ENCODE data around the gene GNS. TPM values are rescaled to one million over a fixed set of nuclear protein-coding genes. Genes with fewer than 3 reads are reported as not detected.
A peak's percentile ranks its signal among the peaks of the same experiment; 100 is the strongest.

Gene GNS
- total and polyA plus RNA-seq, 9 donors, result 63.9 to 278 (median 101) TPM

DNA sequence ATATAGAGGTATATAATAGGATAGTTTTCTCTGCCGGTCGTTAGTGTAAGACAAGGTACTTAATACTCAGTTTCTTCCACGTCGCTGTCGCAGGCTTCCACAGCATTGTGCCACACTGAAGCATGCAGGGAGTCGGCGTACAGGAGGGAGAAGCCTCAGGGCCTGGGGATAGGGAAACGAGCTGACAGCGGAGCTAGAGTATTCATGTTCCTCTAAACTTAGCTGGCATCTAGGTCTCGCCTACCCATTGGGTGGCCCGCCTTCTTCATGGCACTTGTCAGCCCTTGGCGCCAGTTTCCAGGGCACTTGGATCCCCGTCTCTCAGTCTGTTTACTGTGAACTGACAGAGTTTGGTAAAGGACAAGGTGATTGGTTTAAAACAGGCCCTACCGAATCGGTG, 73.6 kb downstream of the GNS start:
- Histone ChIP-seq H3K4me3 (no peak overlapping the region), H3K27ac (no peak overlapping the region), H3K27me3 (no peaks in the 10 kb centered on the region), H3K4me1 (ENCODE audit: insufficient read depth) (peaks cover 12% of the 10 kb centered on the region), H3K9me3 (no peaks in the 10 kb centered on the region), H3K36me3 (no peaks in the 10 kb centered on the region)
- 94 to 95% (median 94%) methylated on average over 15 of the region's 15 CpGs for WGBS, 3 donors
- DNase-seq, result no peak
- no peak for TF ChIP-seq EP300 (IDR thresholded peaks at IDR 0.05)
- TF ChIP-seq POLR2A (IDR thresholded peaks at IDR 0.05), result no peak
- TF ChIP-seq, protein P1, sequence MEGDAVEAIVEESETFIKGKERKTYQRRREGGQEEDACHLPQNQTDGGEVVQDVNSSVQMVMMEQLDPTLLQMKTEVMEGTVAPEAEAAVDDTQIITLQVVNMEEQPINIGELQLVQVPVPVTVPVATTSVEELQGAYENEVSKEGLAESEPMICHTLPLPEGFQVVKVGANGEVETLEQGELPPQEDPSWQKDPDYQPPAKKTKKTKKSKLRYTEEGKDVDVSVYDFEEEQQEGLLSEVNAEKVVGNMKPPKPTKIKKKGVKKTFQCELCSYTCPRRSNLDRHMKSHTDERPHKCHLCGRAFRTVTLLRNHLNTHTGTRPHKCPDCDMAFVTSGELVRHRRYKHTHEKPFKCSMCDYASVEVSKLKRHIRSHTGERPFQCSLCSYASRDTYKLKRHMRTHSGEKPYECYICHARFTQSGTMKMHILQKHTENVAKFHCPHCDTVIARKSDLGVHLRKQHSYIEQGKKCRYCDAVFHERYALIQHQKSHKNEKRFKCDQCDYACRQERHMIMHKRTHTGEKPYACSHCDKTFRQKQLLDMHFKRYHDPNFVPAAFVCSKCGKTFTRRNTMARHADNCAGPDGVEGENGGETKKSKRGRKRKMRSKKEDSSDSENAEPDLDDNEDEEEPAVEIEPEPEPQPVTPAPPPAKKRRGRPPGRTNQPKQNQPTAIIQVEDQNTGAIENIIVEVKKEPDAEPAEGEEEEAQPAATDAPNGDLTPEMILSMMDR (IDR thresholded peaks at IDR 0.05), result no peak
- intact Hi-C loops (cut with DNase I), result loop anchor here in 2 of 4 donors (5.0 to 10.0 kb wide), 2 partner anchors 71 to 73 kb away; partner anchors contain the start of gene RASSF3 (in 2 of the 2)

DNA sequence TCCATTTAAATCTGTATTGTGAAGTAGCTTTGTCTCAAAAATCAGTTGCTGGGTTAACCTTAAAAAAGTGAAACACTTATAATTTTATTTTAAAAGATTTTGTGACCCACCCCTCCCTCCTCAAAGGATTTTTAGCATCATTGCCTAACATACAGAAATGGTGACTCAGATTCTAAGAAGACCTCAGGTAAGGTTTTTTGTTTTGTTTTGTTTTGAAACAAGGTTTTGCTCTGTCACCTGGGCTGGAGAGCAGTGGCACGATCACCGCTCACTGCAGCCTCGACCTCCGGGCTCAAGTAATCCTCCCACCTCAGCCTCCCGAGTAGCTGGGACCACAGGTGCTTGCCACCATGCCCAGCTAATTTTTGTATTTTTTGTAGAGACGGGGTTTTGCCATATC, 74.2 kb downstream of the GNS start:
- TF ChIP-seq EP300 (IDR thresholded peaks at IDR 0.05) (no peak), POLR2A (IDR thresholded peaks at IDR 0.05) (no peak)
- TF ChIP-seq, protein P1 (IDR thresholded peaks at IDR 0.05), result no peak
- Histone ChIP-seq H3K9me3 (no peaks in the 10 kb centered on the region), H3K27ac (no peak overlapping the region), H3K4me1 (ENCODE audit: insufficient read depth) (peaks cover 13% of the 10 kb centered on the region), H3K27me3 (no peaks in the 10 kb centered on the region), H3K36me3 (no peaks in the 10 kb centered on the region), H3K4me3 (no peak overlapping the region)
- intact Hi-C loops (cut with DNase I), result loop anchor here in 2 of 4 donors (5.0 to 10.0 kb wide), 2 partner anchors 70 to 73 kb away; partner anchors contain the start of gene RASSF3 (in 2 of the 2)
- 94 to 97% (median 94%) methylated on average over 6 of the region's 6 CpGs for WGBS, 3 donors
- no peak for DNase-seq

DNA sequence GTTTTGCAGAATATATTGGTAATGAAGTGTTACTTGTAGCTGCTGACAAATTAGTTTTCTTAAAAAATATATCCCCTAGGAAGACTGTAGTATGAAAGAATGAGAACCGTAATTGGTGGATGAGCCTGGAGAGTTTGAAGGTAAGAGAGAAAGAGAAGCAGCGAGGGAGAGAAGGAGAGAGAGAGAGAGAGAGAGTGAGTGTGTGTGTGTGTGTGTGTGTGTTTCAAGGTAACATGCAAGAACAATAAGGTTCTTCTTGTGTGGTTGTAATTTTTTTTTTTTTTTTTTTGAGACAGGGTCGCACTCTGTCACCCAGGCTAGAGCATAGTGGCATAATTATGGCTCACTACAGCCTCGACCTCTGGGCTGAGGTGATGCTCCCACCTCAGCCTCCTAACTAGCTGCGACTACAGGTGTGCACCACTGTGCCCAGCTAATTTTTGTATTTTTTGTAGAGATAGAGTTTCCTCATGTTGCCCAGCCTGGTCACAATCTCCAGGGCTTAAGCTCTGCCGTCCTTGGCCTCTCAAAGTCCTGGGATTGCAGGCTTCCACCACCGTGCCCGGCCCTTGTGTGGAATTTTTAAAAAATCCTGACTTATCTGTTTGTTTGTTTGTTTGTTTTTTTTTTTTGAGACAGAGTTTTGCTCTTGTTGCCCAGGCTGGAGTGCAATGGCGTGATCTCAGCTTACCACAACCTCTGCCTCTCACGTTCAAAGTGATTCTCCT, 75.2 kb downstream of the GNS start:
- H3K27ac ChIP-seq, result no peak overlapping the region

DNA sequence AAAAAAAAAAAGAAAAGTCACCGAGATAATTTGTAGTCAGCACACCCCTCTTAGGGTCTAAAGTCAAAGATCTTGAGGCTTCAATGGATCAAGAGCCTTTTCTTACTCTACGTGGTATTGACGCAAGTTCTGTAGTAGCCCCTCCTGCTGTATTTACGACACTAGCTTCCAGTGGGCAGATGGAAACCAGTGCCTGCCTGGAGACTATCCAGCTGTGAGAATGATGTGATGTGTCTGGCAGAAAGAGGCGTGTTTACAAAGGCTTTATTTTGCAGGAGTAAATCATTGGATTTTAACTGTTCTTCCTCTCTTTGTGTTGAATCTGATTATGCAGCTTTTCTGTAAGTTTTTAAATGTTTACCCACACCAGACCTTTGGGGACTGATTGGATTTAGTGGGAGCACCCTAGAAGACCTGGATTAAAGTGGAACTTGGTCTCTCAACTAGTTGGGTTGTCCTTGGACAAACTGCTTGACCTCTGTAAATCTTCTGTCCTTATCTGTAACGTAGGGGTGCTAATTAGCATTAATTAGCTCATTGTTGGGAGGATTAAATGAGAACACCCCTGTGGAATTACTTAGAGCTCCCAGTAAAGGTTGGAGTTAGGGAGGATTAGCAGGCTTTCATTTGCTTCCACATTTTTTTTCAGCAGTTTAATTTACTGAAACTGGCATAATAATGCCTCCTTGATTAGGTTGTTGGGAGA, 76.5 kb downstream of the GNS start:
- 3 to 11% (median 9%) methylated on average over 6 of the region's 6 CpGs for WGBS, 3 donors
- intact Hi-C loops (cut with DNase I), result loop anchor here in 2 of 4 donors (1.0 to 10.0 kb wide), 3 partner anchors 60 to 70 kb away; partner anchors contain the start of gene RASSF3 (in 2 of the 2)
- H3K27ac ChIP-seq, result peak overlapping the region; percentile 56 to 76
- no peaks in the 10 kb centered on the region for H3K9me3 ChIP-seq
- TF ChIP-seq, protein P1 (IDR thresholded peaks at IDR 0.05), result no peak
- TF ChIP-seq EP300 (IDR thresholded peaks at IDR 0.05) (no peak), POLR2A (IDR thresholded peaks at IDR 0.05) (no peak)
- no peaks in the 10 kb centered on the region for H3K36me3 ChIP-seq
- no peaks in the 10 kb centered on the region for H3K27me3 ChIP-seq
- no peak overlapping the region for H3K4me3 ChIP-seq
- H3K4me1 ChIP-seq (ENCODE audit: insufficient read depth), result peaks cover 12% of the 10 kb centered on the region
- peak; percentile 69 to 88 (median 76) for DNase-seq

More for the DNA sequence above, 75.2 kb downstream of the GNS start:
- DNase-seq, result peak in 1 of 5 donors; percentile 16
- Histone ChIP-seq H3K9me3 (no peaks in the 10 kb centered on the region), H3K36me3 (no peaks in the 10 kb centered on the region), H3K4me3 (no peak overlapping the region), H3K27me3 (no peaks in the 10 kb centered on the region), H3K4me1 (ENCODE audit: insufficient read depth) (peaks cover 13% of the 10 kb centered on the region)
- TF ChIP-seq, protein P1 (IDR thresholded peaks at IDR 0.05), result no peak
- no peak for TF ChIP-seq POLR2A (IDR thresholded peaks at IDR 0.05)
- TF ChIP-seq EP300 (IDR thresholded peaks at IDR 0.05), result no peak
- 87 to 93% (median 90%) methylated on average over 10 of the region's 10 CpGs for WGBS, 3 donors
- intact Hi-C loops (cut with DNase I), result loop anchor here in 2 of 4 donors (5.0 to 10.0 kb wide), 2 partner anchors 69 to 72 kb away; partner anchors contain the start of gene RASSF3 (in 2 of the 2)

Measured in ovary (tissue), 9 donors.